Stomach smooth muscle (tissue), 2 donors: ENCODE data around the gene SHMT1.

Source experiments
- H3K27ac ChIP-seq: one replicate; pipeline ENCODE4 v1.7.0; 2013; ENCODE audit warnings: mild to moderate bottlenecking, low read length, inconsistent platforms
- H3K27me3 ChIP-seq, 2 donors: one replicate each; pipeline ENCODE4 v1.7.0; 2013; ENCODE audit warnings: low read length in 2 of 2; ENCODE audit not compliant: insufficient read depth in 2 of 2, control insufficient read depth in 1 of 2
- H3K36me3 ChIP-seq, 2 donors: one replicate each; pipeline ENCODE4 v1.7.0; 2013; ENCODE audit warnings: low read length in 2 of 2; ENCODE audit not compliant: control insufficient read depth in 2 of 2, insufficient read depth in 2 of 2
- H3K4me1 ChIP-seq: one replicate; pipeline ENCODE4 v1.7.0; 2013; ENCODE audit warnings: low read length; ENCODE audit not compliant: control insufficient read depth, insufficient read depth
- H3K4me3 ChIP-seq, 2 donors: one replicate each; pipeline ENCODE4 v1.7.0; 2013; ENCODE audit warnings: low read length in 2 of 2
- H3K9ac ChIP-seq, 2 donors: one replicate each; pipeline ENCODE4 v1.7.0; 2013; ENCODE audit warnings: low read length in 2 of 2, mild to moderate bottlenecking in 1 of 2
- H3K9me3 ChIP-seq, 2 donors: one replicate each; pipeline ENCODE4 v1.7.0; 2013; ENCODE audit warnings: low read length in 2 of 2; ENCODE audit not compliant: control insufficient read depth in 2 of 2
- donor health status: healthy.
- donor health status: Pancreatic carcinoma.

SHMT1 gene

DNA sequence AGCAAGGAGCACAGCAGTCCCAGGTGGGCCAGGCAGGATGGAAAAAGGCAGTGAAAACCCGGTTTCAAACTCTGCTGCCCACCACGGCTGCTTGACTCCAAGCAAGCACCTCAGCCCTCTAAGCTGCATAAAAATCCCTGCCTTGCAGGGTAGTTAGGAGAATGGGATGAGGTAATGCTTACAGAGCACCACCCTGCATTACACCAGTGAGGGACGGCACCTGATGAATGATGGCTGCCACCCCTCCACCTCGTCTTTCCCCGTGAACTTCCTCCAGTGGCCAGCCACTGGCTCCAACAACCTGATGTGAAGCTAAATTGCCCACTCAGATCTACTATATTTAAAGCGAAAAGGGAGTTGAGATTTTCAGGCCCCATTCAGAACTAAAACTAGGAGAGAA lies 81.6 kb downstream of the SHMT1 start:
- Histone ChIP-seq H3K9me3 (no peaks in the 10 kb centered on the region), H3K27ac (no peak overlapping the region), H3K9ac (no peak overlapping the region), H3K27me3 (no peaks in the 10 kb centered on the region), H3K4me1 (no peaks in the 10 kb centered on the region), H3K36me3 (peaks cover 51 to 54% of the 10 kb centered on the region in 2 donors), H3K4me3 (no peak overlapping the region)

DNA sequence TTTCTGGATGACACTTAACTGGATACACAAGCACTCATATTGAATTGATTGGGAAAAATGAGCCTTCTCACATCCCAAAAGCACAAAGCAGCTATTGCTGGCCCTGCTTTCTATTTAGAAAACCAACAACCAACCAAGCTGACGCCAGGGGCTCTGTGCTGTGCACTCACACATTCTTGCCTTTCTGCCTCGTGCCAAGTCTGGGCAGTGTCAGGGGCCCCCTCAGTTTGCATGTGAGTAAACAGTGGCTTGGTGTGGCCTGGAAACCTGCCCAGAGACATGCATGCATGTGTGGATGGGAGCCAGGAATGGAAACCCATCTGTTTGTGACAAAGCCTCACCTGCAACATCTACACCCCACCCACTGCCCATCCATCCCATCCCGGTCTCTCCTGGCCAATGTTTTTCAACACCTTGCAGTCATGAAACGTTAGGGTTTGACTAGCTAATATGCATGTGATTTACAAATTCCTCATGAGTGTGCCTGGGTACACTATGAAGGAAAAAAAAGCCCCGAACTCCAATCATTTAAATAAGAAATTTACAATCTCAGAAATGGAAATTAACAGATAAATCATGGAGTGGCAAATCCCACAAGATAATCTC lies 82.5 kb downstream of the SHMT1 start:
- Histone ChIP-seq H3K9ac (no peak overlapping the region), H3K27ac (no peak overlapping the region), H3K4me3 (no peak overlapping the region)

GRCh38 chr17:18280249-18280648 lies 83.1 kb downstream of the SHMT1 start:
- Histone ChIP-seq H3K27me3 (no peaks in the 10 kb centered on the region), H3K9ac (no peak overlapping the region), H3K27ac (no peak overlapping the region), H3K9me3 (no peaks in the 10 kb centered on the region), H3K4me3 (no peak overlapping the region), H3K36me3 (peaks cover 51 to 59% of the 10 kb centered on the region in 2 donors), H3K4me1 (no peaks in the 10 kb centered on the region)

More for the DNA sequence above, 82.5 kb downstream of the SHMT1 start:
- Histone ChIP-seq H3K9me3 (no peaks in the 10 kb centered on the region), H3K36me3 (peaks cover 57 to 62% of the 10 kb centered on the region in 2 donors), H3K27me3 (no peaks in the 10 kb centered on the region), H3K4me1 (no peaks in the 10 kb centered on the region)

GRCh38 chr17:18278867-18279266 lies 84.5 kb downstream of the SHMT1 start:
- Histone ChIP-seq H3K4me3 (no peak overlapping the region), H3K36me3 (peaks cover 49 to 55% of the 10 kb centered on the region in 2 donors)

More at GRCh38 chr17:18278867-18279266, 84.5 kb downstream of the SHMT1 start:
- H3K9ac ChIP-seq: no peak overlapping the region
- H3K27ac ChIP-seq: no peak overlapping the region
- H3K9me3 ChIP-seq: no peaks in the 10 kb centered on the region
- H3K27me3 ChIP-seq: no peaks in the 10 kb centered on the region
- no peaks in the 10 kb centered on the region for H3K4me1 ChIP-seq
